Loucy (cell line): ENCODE measurements around the gene P3H1.

ENCODE experiments used
- EZH2phosphoT487 ChIP-seq: fragments of 200-600 bp; IDR thresholded peaks from 2 replicates; pipeline ENCODE4 v1.6.1; 2018; ENCODE audit warnings: antibody characterized with exemption, mild to moderate bottlenecking, moderate library complexity, borderline replicate concordance
- TF ChIP-seq, protein P1 (sequence below): fragments of 200-600 bp; sonication (generic); conservative IDR thresholded peaks from 2 replicates; pipeline ENCODE4 v1.5.1; 2014; ENCODE audit warnings: mild to moderate bottlenecking, antibody characterized with exemption, low read length

DNA sequence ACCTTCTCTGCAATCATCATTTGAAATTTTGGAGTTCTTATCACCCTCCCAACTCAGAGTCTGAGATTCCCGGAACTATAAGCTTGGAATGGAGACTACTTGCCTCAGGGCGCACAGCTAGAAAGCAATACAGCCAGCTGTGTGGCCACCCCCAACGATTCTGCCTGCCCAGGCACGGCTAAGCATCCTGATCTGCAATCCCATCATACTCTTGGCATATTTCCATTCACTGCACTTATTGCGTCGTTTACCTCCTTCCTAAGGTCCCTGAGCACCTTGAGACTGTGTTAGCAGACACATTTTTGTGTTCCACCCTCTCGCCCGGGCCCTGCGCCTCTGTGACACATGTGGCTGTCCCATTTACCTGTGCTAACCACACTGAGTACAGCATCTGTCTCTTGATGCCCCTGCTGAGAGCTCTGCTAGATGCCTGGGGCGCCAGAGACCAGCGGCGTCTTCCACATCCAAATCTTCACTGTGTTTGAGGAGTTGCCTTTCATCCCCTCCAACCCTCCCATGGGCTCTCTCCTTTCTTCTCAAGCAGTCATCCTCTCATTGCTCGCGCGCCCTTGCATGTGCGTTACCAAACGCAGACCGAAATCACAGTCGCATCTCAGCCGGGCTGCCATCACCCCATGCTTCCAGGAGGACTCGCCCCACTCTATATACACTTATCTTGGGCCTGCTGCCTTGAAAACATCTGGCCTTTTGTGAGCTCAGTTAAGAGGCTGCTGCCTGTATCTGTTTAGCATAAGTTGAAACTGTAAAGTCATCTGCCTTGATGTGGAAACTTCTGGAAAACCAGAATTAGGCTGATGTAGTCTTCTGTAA lies 23.3 kb downstream of the P3H1 start:
- TF ChIP-seq, protein P1, sequence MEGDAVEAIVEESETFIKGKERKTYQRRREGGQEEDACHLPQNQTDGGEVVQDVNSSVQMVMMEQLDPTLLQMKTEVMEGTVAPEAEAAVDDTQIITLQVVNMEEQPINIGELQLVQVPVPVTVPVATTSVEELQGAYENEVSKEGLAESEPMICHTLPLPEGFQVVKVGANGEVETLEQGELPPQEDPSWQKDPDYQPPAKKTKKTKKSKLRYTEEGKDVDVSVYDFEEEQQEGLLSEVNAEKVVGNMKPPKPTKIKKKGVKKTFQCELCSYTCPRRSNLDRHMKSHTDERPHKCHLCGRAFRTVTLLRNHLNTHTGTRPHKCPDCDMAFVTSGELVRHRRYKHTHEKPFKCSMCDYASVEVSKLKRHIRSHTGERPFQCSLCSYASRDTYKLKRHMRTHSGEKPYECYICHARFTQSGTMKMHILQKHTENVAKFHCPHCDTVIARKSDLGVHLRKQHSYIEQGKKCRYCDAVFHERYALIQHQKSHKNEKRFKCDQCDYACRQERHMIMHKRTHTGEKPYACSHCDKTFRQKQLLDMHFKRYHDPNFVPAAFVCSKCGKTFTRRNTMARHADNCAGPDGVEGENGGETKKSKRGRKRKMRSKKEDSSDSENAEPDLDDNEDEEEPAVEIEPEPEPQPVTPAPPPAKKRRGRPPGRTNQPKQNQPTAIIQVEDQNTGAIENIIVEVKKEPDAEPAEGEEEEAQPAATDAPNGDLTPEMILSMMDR = no peak
- TF ChIP-seq EZH2phosphoT487 = no peak
